Colonic mucosa (tissue), 4 donors: ENCODE measurements around the gene KIF15. TPM values are rescaled to one million over a fixed set of nuclear protein-coding genes. Genes with fewer than 3 reads are reported as not detected.

ENCODE experiments used
- DNase-seq: peaks from one replicate; pipeline ENCODE4 v3.0.0-alpha.2; 2020
- H3K27ac ChIP-seq: fragments of 200-600 bp; one replicate; pipeline ENCODE4 v1.8.0; 2021
- H3K27me3 ChIP-seq: fragments of 200-600 bp; one replicate; pipeline ENCODE4 v1.8.0; 2021
- H3K36me3 ChIP-seq: fragments of 200-600 bp; one replicate; pipeline ENCODE4 v1.8.0; 2021
- H3K4me1 ChIP-seq: fragments of 200-600 bp; one replicate; pipeline ENCODE4 v1.8.0; 2021; ENCODE audit warnings: mild to moderate bottlenecking
- H3K4me3 ChIP-seq: fragments of 200-600 bp; one replicate; pipeline ENCODE4 v1.8.0; 2021
- H3K9ac ChIP-seq, 2 donors: one replicate each; pipeline ENCODE4 v1.7.0; 2013; ENCODE audit warnings: control low read depth in 2 of 2, low read depth in 2 of 2, low read length in 2 of 2
- H3K9me3 ChIP-seq: fragments of 200-600 bp; one replicate; pipeline ENCODE4 v1.8.0; 2021
- CTCF ChIP-seq: fragments of 200-600 bp; IDR thresholded peaks from one replicate; pipeline ENCODE4 v1.8.0; 2022; ENCODE audit warnings: antibody characterized with exemption, mild to moderate bottlenecking
- intact Hi-C: fragments of 100-400 bp; cut with DNase I; formaldehyde crosslinking; loops from one replicate; pipeline ENCODE4 v1.14.1; 2022
- total RNA-seq, 2 donors: library from RNA; stranded (reverse); fragmentation: NEBNext Ultra II Directional in 1 of 2; extraction: Animal tissue kit (Norgen Biotek cat#: 25700) in 1 of 2; gene quantifications; one replicate each; pipeline ENCODE4 v1.2.1, GENCODE V29; 2021
- donor health status: healthy.
- donor health status: DM: no; HTN: no; CAD: no.
- donor health status: DM: no; HTN: no; CAD: no.

KIF15 gene
- total RNA-seq, 2 donors from 2014 or later, result 5.9 to 21.3 TPM

GRCh38 chr3:44883999-44884431 lies 122.4 kb downstream of the KIF15 start:
- intact Hi-C loops, result no loop called here
- Histone ChIP-seq H3K4me3 (no peak overlapping the region), H3K4me1 (no peaks in the 10 kb centered on the region), H3K9ac (no peak overlapping the region), H3K27ac (no peak overlapping the region), H3K27me3 (no peaks in the 10 kb centered on the region), H3K36me3 (no peaks in the 10 kb centered on the region), H3K9me3 (no peaks in the 10 kb centered on the region)
- no peak for DNase-seq
- no peak for TF ChIP-seq CTCF

GRCh38 chr3:44885618-44886017 lies 124.0 kb downstream of the KIF15 start:
- H3K9ac ChIP-seq, result no peak overlapping the region
- no peak for TF ChIP-seq CTCF

GRCh38 chr3:44886561-44886960 lies 125.0 kb downstream of the KIF15 start:
- Histone ChIP-seq H3K27me3 (no peaks in the 10 kb centered on the region), H3K27ac (no peak overlapping the region), H3K9me3 (no peaks in the 10 kb centered on the region), H3K4me1 (no peaks in the 10 kb centered on the region), H3K4me3 (no peak overlapping the region), H3K36me3 (no peaks in the 10 kb centered on the region), H3K9ac (no peak overlapping the region)
- DNase-seq, result no peak
- intact Hi-C loops, result no loop called here
- no peak for TF ChIP-seq CTCF

More at GRCh38 chr3:44885618-44886017, 124.0 kb downstream of the KIF15 start:
- Histone ChIP-seq H3K27ac (no peak overlapping the region), H3K4me3 (no peak overlapping the region), H3K9me3 (no peaks in the 10 kb centered on the region), H3K4me1 (no peaks in the 10 kb centered on the region), H3K36me3 (no peaks in the 10 kb centered on the region), H3K27me3 (no peaks in the 10 kb centered on the region)
- intact Hi-C loops, result no loop called here
- no peak for DNase-seq

GRCh38 chr3:44887101-44887500 lies 125.5 kb downstream of the KIF15 start:
- DNase-seq, result no peak
- no peak for TF ChIP-seq CTCF
- H3K9me3 ChIP-seq, result no peaks in the 10 kb centered on the region
- H3K27ac ChIP-seq, result no peak overlapping the region
- intact Hi-C loops, result no loop called here
- H3K4me3 ChIP-seq, result no peak overlapping the region
- H3K27me3 ChIP-seq, result no peaks in the 10 kb centered on the region
- H3K4me1 ChIP-seq, result no peaks in the 10 kb centered on the region
- H3K9ac ChIP-seq, result no peak overlapping the region
- no peaks in the 10 kb centered on the region for H3K36me3 ChIP-seq

GRCh38 chr3:44890258-44890657 lies 128.7 kb downstream of the KIF15 start:
- Histone ChIP-seq H3K4me3 (no peak overlapping the region), H3K9ac (no peak overlapping the region), H3K9me3 (no peaks in the 10 kb centered on the region), H3K4me1 (no peaks in the 10 kb centered on the region), H3K27ac (no peak overlapping the region), H3K36me3 (no peaks in the 10 kb centered on the region), H3K27me3 (no peaks in the 10 kb centered on the region)
- intact Hi-C loops, result no loop called here
- DNase-seq, result no peak
- no peak for TF ChIP-seq CTCF

GRCh38 chr3:44890852-44891251 lies 129.3 kb downstream of the KIF15 start:
- DNase-seq, result no peak
- H3K4me3 ChIP-seq, result no peak overlapping the region
- H3K9me3 ChIP-seq, result no peaks in the 10 kb centered on the region
- no peak overlapping the region for H3K9ac ChIP-seq
- no peaks in the 10 kb centered on the region for H3K4me1 ChIP-seq
- no peak overlapping the region for H3K27ac ChIP-seq
- H3K27me3 ChIP-seq, result no peaks in the 10 kb centered on the region
- intact Hi-C loops, result no loop called here
- no peak for TF ChIP-seq CTCF
- no peaks in the 10 kb centered on the region for H3K36me3 ChIP-seq
